Thymus (tissue), 11 donors: ENCODE measurements around the gene RGS10. TPM values are rescaled to one million over a fixed set of nuclear protein-coding genes. Genes with fewer than 3 reads are reported as not detected.

Experiments
- DNase-seq, 9 donors: peaks; one replicate each; pipeline ENCODE4 v3.0.0-alpha.2; 2013; ENCODE audit warnings: low spot score in 9 of 9, low read depth in 6 of 9, missing footprints in 1 of 9
- H3K27ac ChIP-seq, 2 donors: one replicate each; pipeline ENCODE4 v1.5.1; 2013; ENCODE audit warnings: control low read depth in 1 of 2, low read depth in 1 of 2, low read length in 1 of 2, mild to moderate bottlenecking in 1 of 2, moderate library complexity in 1 of 2
- H3K27me3 ChIP-seq, 2 donors: one replicate each; pipeline ENCODE4 v1.5.1; 2013; ENCODE audit warnings: low read length in 1 of 2; ENCODE audit not compliant: control insufficient read depth in 2 of 2, insufficient read depth in 1 of 2
- H3K36me3 ChIP-seq, 2 donors: one replicate each; pipeline ENCODE4 v1.5.1; 2013; ENCODE audit warnings: low read length in 1 of 2, mild to moderate bottlenecking in 1 of 2, moderate library complexity in 1 of 2; ENCODE audit not compliant: control insufficient read depth in 2 of 2, insufficient read depth in 2 of 2
- H3K4me1 ChIP-seq, 2 donors: one replicate each; pipeline ENCODE4 v1.5.1; 2013; ENCODE audit warnings: low read length in 2 of 2; ENCODE audit not compliant: control insufficient read depth in 2 of 2, insufficient read depth in 2 of 2
- H3K4me3 ChIP-seq, 2 donors: one replicate each; pipeline ENCODE4 v1.5.1; 2013; ENCODE audit warnings: low read length in 2 of 2, control low read depth in 1 of 2, mild to moderate bottlenecking in 1 of 2
- H3K9me3 ChIP-seq, 2 donors: one replicate each; pipeline ENCODE4 v1.5.1; 2013; ENCODE audit warnings: low read length in 1 of 2, mild to moderate bottlenecking in 1 of 2; ENCODE audit not compliant: control insufficient read depth in 2 of 2, insufficient read depth in 1 of 2
- WGBS: extraction: QIAGEN DNeasy Blood & Tissue Kit; methylation state at CpG from one replicate; pipeline ENCODE4 v1.1.7; 2013; 5-methylcytosine and 5-hydroxymethylcytosine counted together
- polyA plus RNA-seq: library from polyadenylated mRNA; stranded (reverse); fragments of 200-250 nt; gene quantifications from one replicate; pipeline ENCODE4 v1.2.3, GENCODE V29; 2013
- total RNA-seq: library from RNA; stranded (reverse); fragments of 120-200 nt; gene quantifications from one replicate; pipeline ENCODE4 v1.2.4, GENCODE V29; 2013
- donor health status: healthy.

RGS10 gene
- total and polyA plus RNA-seq, 2 donors = 304 to 372 TPM

- 95% methylated on average over 13 of the region's 13 CpGs for WGBS
- peaks cover 52 to 72% of the 10 kb centered on the region in 2 donors for H3K36me3 ChIP-seq
- H3K27me3 ChIP-seq = no peaks in the 10 kb centered on the region
- no peaks in the 10 kb centered on the region for H3K4me1 ChIP-seq
- H3K27ac ChIP-seq = no peak overlapping the region
- DNase-seq = no peak
- no peaks in the 10 kb centered on the region for H3K9me3 ChIP-seq
- H3K4me3 ChIP-seq = no peak overlapping the region
These were observed 17.8 kb downstream of the RGS10 start for GRCh38 chr10:119524720-119525070.

- Histone ChIP-seq H3K4me1 (peaks cover under 1 to 5% of the 10 kb centered on the region in 2 donors), H3K4me3 (no peak overlapping the region), H3K27ac (no peak overlapping the region), H3K27me3 (no peaks in the 10 kb centered on the region), H3K9me3 (no peaks in the 10 kb centered on the region), H3K36me3 (peaks cover 52 to 72% of the 10 kb centered on the region in 2 donors)
- no peak for DNase-seq
- 96% methylated on average over 19 of the region's 19 CpGs for WGBS
These were observed 18.4 kb downstream of the RGS10 start for GRCh38 chr10:119523895-119524719.

- Histone ChIP-seq H3K4me3 (no peak overlapping the region), H3K27me3 (no peaks in the 10 kb centered on the region), H3K36me3 (peaks cover 52 to 74% of the 10 kb centered on the region in 2 donors), H3K9me3 (peaks cover 0 to 3% of the 10 kb centered on the region in 2 donors), H3K27ac (no peak overlapping the region), H3K4me1 (peaks cover 10 to 17% of the 10 kb centered on the region in 2 donors)
- WGBS = 97% methylated on average over 11 of the region's 11 CpGs
- DNase-seq = no peak
These were observed 19.6 kb downstream of the RGS10 start for GRCh38 chr10:119522747-119523426.

- peaks cover 20 to 30% of the 10 kb centered on the region in 2 donors for H3K4me1 ChIP-seq
- peaks cover 0 to 3% of the 10 kb centered on the region in 2 donors for H3K9me3 ChIP-seq
- peaks cover 42 to 69% of the 10 kb centered on the region in 2 donors for H3K36me3 ChIP-seq
- no peak overlapping the region for H3K27ac ChIP-seq
- 92% methylated on average over 6 of the region's 6 CpGs for WGBS
- DNase-seq = no peak
- H3K27me3 ChIP-seq = no peaks in the 10 kb centered on the region
- H3K4me3 ChIP-seq = no peak overlapping the region
These were observed 20.9 kb downstream of the RGS10 start for GRCh38 chr10:119521443-119522204.

- Histone ChIP-seq H3K9me3 (peaks cover 0 to 3% of the 10 kb centered on the region in 2 donors), H3K4me3 (no peak overlapping the region), H3K27ac (no peak overlapping the region), H3K4me1 (peaks cover 29 to 43% of the 10 kb centered on the region in 2 donors), H3K36me3 (peaks cover 40 to 63% of the 10 kb centered on the region in 2 donors), H3K27me3 (no peaks in the 10 kb centered on the region)
- DNase-seq = no peak
- 96% methylated on average over 16 of the region's 16 CpGs for WGBS
These were observed 22.2 kb downstream of the RGS10 start for GRCh38 chr10:119520283-119520682.

DNA sequence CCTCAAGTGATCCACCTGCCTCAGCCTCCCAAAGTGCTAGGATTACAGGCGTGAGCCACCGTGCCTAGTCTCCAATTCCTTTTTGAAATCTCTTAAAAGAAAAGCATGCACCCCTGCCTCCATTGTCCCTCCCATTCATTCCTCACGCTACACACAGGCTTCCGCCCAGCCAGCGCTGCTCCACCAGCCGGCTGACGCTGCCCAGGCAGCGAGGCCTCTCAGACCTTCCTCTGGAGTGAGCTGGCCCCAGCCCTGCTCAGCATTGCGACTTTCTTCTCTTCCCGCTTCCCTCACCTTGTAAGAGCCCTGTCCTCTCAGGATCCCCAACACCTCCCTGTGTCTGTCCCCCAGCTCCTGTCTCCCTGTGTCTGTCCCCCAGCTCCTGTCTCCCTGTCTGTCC lies 23.6 kb downstream of the RGS10 start:
- Histone ChIP-seq H3K36me3 (peaks cover 40 to 61% of the 10 kb centered on the region in 2 donors), H3K27me3 (no peaks in the 10 kb centered on the region), H3K4me3 (no peak overlapping the region), H3K27ac (peak overlapping the region in 1 of 2 donors; percentile 55), H3K9me3 (peaks cover 0 to 3% of the 10 kb centered on the region in 2 donors), H3K4me1 (peaks cover 29 to 50% of the 10 kb centered on the region in 2 donors)
- 95% methylated on average over 10 of the region's 10 CpGs for WGBS
- DNase-seq = no peak

DNA sequence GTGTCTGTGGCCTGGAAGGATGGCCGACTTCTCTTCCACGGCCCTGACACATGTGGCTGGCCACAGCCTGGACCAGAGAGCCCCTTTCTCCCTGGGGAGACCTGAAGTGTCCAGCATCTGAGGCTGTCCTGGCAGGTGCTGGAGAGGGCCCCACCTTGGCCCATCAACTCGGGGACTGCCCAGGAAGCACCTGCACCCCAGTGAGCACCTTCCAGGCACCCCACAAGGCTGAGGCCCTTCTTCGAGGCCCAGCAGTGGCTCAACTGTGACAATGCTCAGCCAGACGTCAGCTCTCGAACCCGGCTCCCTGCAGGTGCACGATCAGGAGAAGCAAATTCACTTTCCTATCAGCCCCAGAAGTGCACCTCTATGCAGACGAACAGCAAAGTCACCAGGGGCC lies 24.3 kb downstream of the RGS10 start:
- H3K4me1 ChIP-seq = peaks cover 29 to 50% of the 10 kb centered on the region in 2 donors
- peak in 1 of 9 donors; percentile 29 for DNase-seq
- H3K9me3 ChIP-seq = peaks cover 0 to 3% of the 10 kb centered on the region in 2 donors
- H3K36me3 ChIP-seq = peaks cover 39 to 61% of the 10 kb centered on the region in 2 donors
- no peak overlapping the region for H3K4me3 ChIP-seq
- H3K27ac ChIP-seq = peak overlapping the region; percentile 92 to 98
- H3K27me3 ChIP-seq = no peaks in the 10 kb centered on the region
- 48% methylated on average over 9 of the region's 9 CpGs for WGBS

GRCh38 chr10:119517235-119518141 lies 25.0 kb downstream of the RGS10 start:
- DNase-seq = peak in 1 of 9 donors; percentile 61
- Histone ChIP-seq H3K27ac (peak overlapping the region; percentile 92 to 98), H3K9me3 (peaks cover 0 to 3% of the 10 kb centered on the region in 2 donors), H3K4me1 (peaks cover 29 to 50% of the 10 kb centered on the region in 2 donors), H3K4me3 (peak overlapping the region in 1 of 2 donors; percentile 34), H3K27me3 (no peaks in the 10 kb centered on the region), H3K36me3 (peaks cover 34 to 61% of the 10 kb centered on the region in 2 donors)
- 29% methylated on average over 21 of the region's 21 CpGs for WGBS
